Upper lobe of left lung (tissue), 6 donors: ENCODE results near the gene AACS. TPM values are rescaled to one million over a fixed set of nuclear protein-coding genes. Genes with fewer than 3 reads are reported as not detected.

ENCODE experiments used
- ATAC-seq, 2 donors: fragments of 200-7000 bp; cut with Tn5 transposase; one replicate each; pipeline ENCODE4 v1.9.1; 2022; ENCODE audit warnings: mild to moderate bottlenecking in 2 of 2, moderate library complexity in 2 of 2; ENCODE audit not compliant: low FRiP score in 2 of 2
- DNase-seq, 2 donors: peaks; one replicate each; pipeline ENCODE4 v3.0.0-alpha.2; 2019 to 2020
- H3K27ac ChIP-seq, 4 donors: fragments of 200-600 bp; sonication (generic); one replicate each; pipeline ENCODE4 v1.5.1; 2016 to 2019
- H3K27me3 ChIP-seq, 4 donors: fragments of 200-600 bp; sonication (generic); one replicate each; pipeline ENCODE4 v1.5.1; 2017 to 2019
- H3K36me3 ChIP-seq, 4 donors: fragments of 200-600 bp; sonication (generic); one replicate each; pipeline ENCODE4 v1.5.1; 2016 to 2019
- H3K4me1 ChIP-seq, 4 donors: fragments of 200-600 bp; sonication (generic); one replicate each; pipeline ENCODE4 v1.5.1; 2018 to 2019
- H3K4me3 ChIP-seq, 4 donors: fragments of 200-600 bp; sonication (generic); one replicate each; pipeline ENCODE4 v1.5.1; 2017 to 2019; ENCODE audit warnings: mild to moderate bottlenecking in 2 of 4, moderate library complexity in 1 of 4
- H3K9me3 ChIP-seq, 4 donors: fragments of 200-600 bp; sonication (generic); one replicate each; pipeline ENCODE4 v1.5.1; 2018 to 2019
- CTCF ChIP-seq, 6 experiments: fragments of 450-650 bp in 4 of 6; fragments of 200-600 bp in 2 of 6; sonication (generic) in 2 of 6; IDR thresholded peaks; one replicate each; pipeline ENCODE4 v1.5.1; 2016 to 2019; ENCODE audit warnings: antibody characterized with exemption in 6 of 6
- EP300 ChIP-seq, 4 donors: sonication (generic); formaldehyde crosslinking; IDR thresholded peaks; one replicate each; pipeline ENCODE4 v1.5.1; 2017; ENCODE audit warnings: antibody characterized with exemption in 4 of 4, control low read depth in 2 of 4
- POLR2A ChIP-seq, 4 donors: fragments of 450-650 bp; IDR thresholded peaks; one replicate each; pipeline ENCODE4 v1.5.1; 2016 to 2017; ENCODE audit warnings: antibody characterized with exemption in 4 of 4, mild to moderate bottlenecking in 2 of 4
- POLR2AphosphoS5 ChIP-seq, 2 donors: sonication (generic); formaldehyde crosslinking; IDR thresholded peaks; one replicate each; pipeline ENCODE4 v1.5.1; 2017; ENCODE audit warnings: antibody characterized with exemption in 2 of 2
- WGBS, 2 donors: methylation state at CpG; one replicate each; pipeline ENCODE4 v1.1.5; 2017 to 2018; 5-methylcytosine and 5-hydroxymethylcytosine counted together
- total RNA-seq, 6 donors: library from RNA; depleted of rRNA in 4 of 6; stranded (reverse); fragments of >200 nt in 4 of 6; gene quantifications; one replicate each; pipeline versions ENCODE4 v1.1.0 to v1.2.1, GENCODE V29; 2016 to 2021
- donor health status: DM: no; HTN: no; CAD: no; lungs with moderate emphysema.
- donor health status: DM: no; HTN: yes; CAD: no; lungs with severe emphysema.

AACS gene
- total RNA-seq, 6 donors from 2014 or later = 14.7 to 28.6 (median 25.5) TPM

- Histone ChIP-seq H3K27me3 (no peaks in the 10 kb centered on the region), H3K36me3 (no peaks in the 10 kb centered on the region), H3K4me1 (peaks cover 0 to 8% (median 4%) of the 10 kb centered on the region in 4 donors), H3K27ac (no peak overlapping the region), H3K9me3 (peaks cover 0 to 6% (median 0%) of the 10 kb centered on the region in 4 donors), H3K4me3 (no peak overlapping the region)
- 81 to 85% methylated on average over 3 of the region's 3 CpGs for WGBS, 2 donors
- TF ChIP-seq EP300 (IDR thresholded peaks at IDR 0.05) = no peak
- no peak for TF ChIP-seq CTCF (IDR thresholded peaks at IDR 0.05)
- TF ChIP-seq POLR2A (IDR thresholded peaks at IDR 0.05) = no peak
- TF ChIP-seq POLR2AphosphoS5 (IDR thresholded peaks at IDR 0.05) = no peak
- no peak for ATAC-seq
- DNase-seq = no peak
Observed at GRCh38 chr12:125180144-125180543, 114.9 kb downstream of the AACS start.

- H3K4me1 ChIP-seq = peaks cover 6 to 14% (median 10%) of the 10 kb centered on the region in 4 donors
- H3K36me3 ChIP-seq = no peaks in the 10 kb centered on the region
- no peak for DNase-seq
- no peaks in the 10 kb centered on the region for H3K9me3 ChIP-seq
- TF ChIP-seq POLR2AphosphoS5 (IDR thresholded peaks at IDR 0.05) (no peak), CTCF (IDR thresholded peaks at IDR 0.05) (no peak), POLR2A (IDR thresholded peaks at IDR 0.05) (no peak), EP300 (IDR thresholded peaks at IDR 0.05) (no peak)
- H3K27me3 ChIP-seq = peaks cover 0 to 6% (median 3%) of the 10 kb centered on the region in 4 donors
- no peak for ATAC-seq
- no peak overlapping the region for H3K4me3 ChIP-seq
- WGBS, 2 donors = 50 to 63% methylated on average over 1 of the region's 1 CpG
- no peak overlapping the region for H3K27ac ChIP-seq
Observed at GRCh38 chr12:125181107-125181506, 115.9 kb downstream of the AACS start.

GRCh38 chr12:125183187-125184067 is 118.2 kb downstream of the AACS start:
- peaks cover 0 to 23% (median 11%) of the 10 kb centered on the region in 4 donors for H3K27me3 ChIP-seq
- ATAC-seq = peak; percentile 85 to 88
- no peak overlapping the region for H3K27ac ChIP-seq
- TF ChIP-seq EP300 (IDR thresholded peaks at IDR 0.05) = no peak
- no peak for TF ChIP-seq POLR2AphosphoS5 (IDR thresholded peaks at IDR 0.05)
- TF ChIP-seq CTCF (IDR thresholded peaks at IDR 0.05) = peak; percentile 96 to 99 (median 98)
- H3K9me3 ChIP-seq = no peaks in the 10 kb centered on the region
- 0 to 5% methylated on average over 2 to 23 of the region's 27 CpGs for WGBS, 2 donors
- H3K36me3 ChIP-seq = no peaks in the 10 kb centered on the region
- peak; percentile 72 to 91 for DNase-seq
- H3K4me3 ChIP-seq = no peak overlapping the region
- H3K4me1 ChIP-seq = peaks cover 17 to 26% (median 21%) of the 10 kb centered on the region in 4 donors

GRCh38 chr12:125184213-125184967 is 119.2 kb downstream of the AACS start:
- no peak for TF ChIP-seq EP300 (IDR thresholded peaks at IDR 0.05)
- no peak for TF ChIP-seq CTCF (IDR thresholded peaks at IDR 0.05)
- TF ChIP-seq POLR2A (IDR thresholded peaks at IDR 0.05) = no peak
- TF ChIP-seq POLR2AphosphoS5 (IDR thresholded peaks at IDR 0.05) = no peak
- no peaks in the 10 kb centered on the region for H3K36me3 ChIP-seq
- H3K4me1 ChIP-seq = peaks cover 17 to 26% (median 21%) of the 10 kb centered on the region in 4 donors
- peaks cover 0 to 29% (median 13%) of the 10 kb centered on the region in 4 donors for H3K27me3 ChIP-seq
- 26 to 36% methylated on average over 16 of the region's 16 CpGs for WGBS, 2 donors
- no peaks in the 10 kb centered on the region for H3K9me3 ChIP-seq
- H3K27ac ChIP-seq = no peak overlapping the region
- DNase-seq (no peak), ATAC-seq (no peak)
- no peak overlapping the region for H3K4me3 ChIP-seq
